WTC11 (cell line): ENCODE measurements around the gene ACOX3. TPM values are rescaled to one million over a fixed set of nuclear protein-coding genes. Genes with fewer than 3 reads are reported as not detected.

ENCODE experiments used
- ATAC-seq: fragments of 200-7000 bp; cut with Tn5 transposase; 2 replicates; pipeline ENCODE4 v1.10.0; 2021; ENCODE audit warnings: mild to moderate bottlenecking, moderate library complexity
- CTCF ChIA-PET: fragments of 300-600 bp; sonication (Branson Sonifier 250); formaldehyde crosslinking; loops from one replicate; lab custom pipeline; 2021; ENCODE audit warnings: antibody characterized with exemption; lab: Charles Lee
- POLR2A ChIA-PET: fragments of 350-600 bp; sonication (Branson Sonifier 250); formaldehyde crosslinking; loops from one replicate; lab custom pipeline; 2021; ENCODE audit warnings: antibody characterized with exemption; lab: Charles Lee
- DNase-seq: peaks from one replicate; pipeline ENCODE4 v3.0.0; 2021; ENCODE audit warnings: low spot score
- H3K27ac Mint-ChIP-seq: 2 replicates; pipeline ENCODE4 v1.8.0; 2021; ENCODE audit warnings: mixed read lengths
- H3K27me3 Mint-ChIP-seq: 2 replicates; pipeline ENCODE4 v1.8.0; 2021; ENCODE audit warnings: low read depth, mild to moderate bottlenecking, moderate library complexity, mixed read lengths
- H3K36me3 Mint-ChIP-seq: 2 replicates; pipeline ENCODE4 v1.8.0; 2021; ENCODE audit warnings: mixed read lengths
- H3K4me1 Mint-ChIP-seq: 2 replicates; pipeline ENCODE4 v1.8.0; 2022; ENCODE audit warnings: mixed read lengths
- H3K4me3 Mint-ChIP-seq: 2 replicates; pipeline ENCODE4 v1.8.0; 2021; ENCODE audit warnings: mild to moderate bottlenecking, moderate library complexity, mixed read lengths
- H3K9me3 Mint-ChIP-seq: 2 replicates; pipeline ENCODE4 v1.8.0; 2021; ENCODE audit warnings: mixed read lengths
- FOXJ3 ChIP-seq: sonication (generic); formaldehyde crosslinking; IDR thresholded peaks from 2 replicates; pipeline ENCODE4 v1.9.0; 2021; ENCODE audit warnings: missing genetic modification reagents, mild to moderate bottlenecking, borderline replicate concordance
- FOXK1 ChIP-seq: sonication (generic); formaldehyde crosslinking; IDR thresholded peaks from 2 replicates; pipeline ENCODE4 v1.8.0; 2022; ENCODE audit warnings: mild to moderate bottlenecking, moderate library complexity, missing genetic modification reagents
- OVOL2 ChIP-seq: fragments of 250-450 bp; sonication (Bioruptor Pico); IDR thresholded peaks from 2 replicates; pipeline ENCODE4 v1.9.0; 2021; ENCODE audit warnings: mild to moderate bottlenecking, borderline replicate concordance
- SMAD3 ChIP-seq: sonication (generic); formaldehyde crosslinking; IDR thresholded peaks from 2 replicates; pipeline ENCODE4 v1.8.0; 2022; ENCODE audit warnings: missing genetic modification reagents, mild to moderate bottlenecking, borderline replicate concordance
- ZNF121 ChIP-seq: sonication (generic); formaldehyde crosslinking; IDR thresholded peaks from 2 replicates; pipeline ENCODE4 v1.8.0; 2023; ENCODE audit warnings: missing genetic modification reagents
- ZNF232 ChIP-seq: sonication (generic); formaldehyde crosslinking; IDR thresholded peaks from 2 replicates; pipeline ENCODE4 v1.8.0; 2022; ENCODE audit warnings: mild to moderate bottlenecking, missing genetic modification reagents
- ZNF263 ChIP-seq: sonication (generic); formaldehyde crosslinking; IDR thresholded peaks from 2 replicates; pipeline ENCODE4 v1.8.1; 2022; ENCODE audit warnings: low read depth, mild to moderate bottlenecking, moderate library complexity, missing genetic modification reagents
- total RNA-seq: library from RNA; stranded (reverse); gene quantifications from 3 replicates; pipeline ENCODE4 v1.2.3, GENCODE V29; 2021
- TF ChIP-seq, protein P1 (sequence below): sonication (generic); formaldehyde crosslinking; IDR thresholded peaks from 2 replicates; pipeline ENCODE4 v1.8.1; 2023; ENCODE audit warnings: mild to moderate bottlenecking, missing genetic modification reagents, moderate library complexity
- TF ChIP-seq, protein P2 (sequence below): fragments of 250-450 bp; sonication (Bioruptor Pico); conservative IDR thresholded peaks from 2 replicates; pipeline ENCODE4 v1.9.0; 2021; ENCODE audit warnings: mild to moderate bottlenecking
- TF ChIP-seq, protein P3 (sequence below): sonication (generic); formaldehyde crosslinking; IDR thresholded peaks from 2 replicates; pipeline ENCODE4 v1.8.1; 2023; ENCODE audit warnings: mild to moderate bottlenecking, moderate library complexity, missing genetic modification reagents
- TF ChIP-seq, protein P4 (sequence below): sonication (generic); formaldehyde crosslinking; IDR thresholded peaks from 2 replicates; pipeline ENCODE4 v1.8.0; 2022; ENCODE audit warnings: mild to moderate bottlenecking, missing genetic modification reagents
- TF ChIP-seq, protein P5 (sequence below): sonication (generic); formaldehyde crosslinking; IDR thresholded peaks from 2 replicates; pipeline ENCODE4 v1.8.0; 2022; ENCODE audit warnings: missing genetic modification reagents
- TF ChIP-seq, protein P6 (sequence below): sonication (generic); formaldehyde crosslinking; IDR thresholded peaks from 2 replicates; pipeline ENCODE4 v1.8.0; 2022; ENCODE audit warnings: mild to moderate bottlenecking, missing genetic modification reagents

The ACOX3 gene
- total RNA-seq, 1 experiment from 2014 or later = 10.7 TPM

DNA sequence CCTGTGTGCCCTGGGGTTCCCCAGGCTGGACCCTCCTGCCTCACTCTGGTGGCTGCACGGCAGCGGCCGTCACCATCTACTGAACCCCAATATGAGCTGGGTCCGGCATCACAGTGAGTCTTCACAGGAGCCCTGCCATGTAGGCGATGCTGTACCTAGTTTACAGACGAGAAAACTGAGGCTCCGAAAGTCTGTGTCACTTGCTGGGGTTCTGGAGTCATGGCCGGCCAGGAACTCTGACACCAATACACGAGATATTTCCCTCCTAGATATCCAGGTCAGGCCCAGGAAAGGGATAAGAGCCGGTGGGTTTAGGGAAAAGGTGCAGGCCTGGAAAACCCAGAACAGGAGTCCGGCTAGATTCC lies 96.6 kb downstream of the ACOX3 start:
- DNase-seq (no peak), ATAC-seq (no peak)
- Mint-ChIP-seq H3K4me3 (no peak overlapping the region), H3K27ac (no peak overlapping the region), H3K9me3 (no peaks in the 10 kb centered on the region), H3K36me3 (no peaks in the 10 kb centered on the region), H3K4me1 (peaks cover 7% of the 10 kb centered on the region), H3K27me3 (peaks cover 5% of the 10 kb centered on the region; the same call in 1 of the 2 replicates)
- POLR2A ChIA-PET = no interaction called here
- TF ChIP-seq SMAD3 (CRISPR knock-in tag) = no peak
- TF ChIP-seq, protein P1, sequence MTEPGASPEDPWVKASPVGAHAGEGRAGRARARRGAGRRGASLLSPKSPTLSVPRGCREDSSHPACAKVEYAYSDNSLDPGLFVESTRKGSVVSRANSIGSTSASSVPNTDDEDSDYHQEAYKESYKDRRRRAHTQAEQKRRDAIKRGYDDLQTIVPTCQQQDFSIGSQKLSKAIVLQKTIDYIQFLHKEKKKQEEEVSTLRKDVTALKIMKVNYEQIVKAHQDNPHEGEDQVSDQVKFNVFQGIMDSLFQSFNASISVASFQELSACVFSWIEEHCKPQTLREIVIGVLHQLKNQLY = no peak
- CTCF ChIA-PET = interaction anchor here (1.0 to 5.4 kb wide), 9 partner anchors 24 to 167 kb away, joined by 3 to 39 read pairs (median 4); no protein-coding TSS in a partner anchor

DNA sequence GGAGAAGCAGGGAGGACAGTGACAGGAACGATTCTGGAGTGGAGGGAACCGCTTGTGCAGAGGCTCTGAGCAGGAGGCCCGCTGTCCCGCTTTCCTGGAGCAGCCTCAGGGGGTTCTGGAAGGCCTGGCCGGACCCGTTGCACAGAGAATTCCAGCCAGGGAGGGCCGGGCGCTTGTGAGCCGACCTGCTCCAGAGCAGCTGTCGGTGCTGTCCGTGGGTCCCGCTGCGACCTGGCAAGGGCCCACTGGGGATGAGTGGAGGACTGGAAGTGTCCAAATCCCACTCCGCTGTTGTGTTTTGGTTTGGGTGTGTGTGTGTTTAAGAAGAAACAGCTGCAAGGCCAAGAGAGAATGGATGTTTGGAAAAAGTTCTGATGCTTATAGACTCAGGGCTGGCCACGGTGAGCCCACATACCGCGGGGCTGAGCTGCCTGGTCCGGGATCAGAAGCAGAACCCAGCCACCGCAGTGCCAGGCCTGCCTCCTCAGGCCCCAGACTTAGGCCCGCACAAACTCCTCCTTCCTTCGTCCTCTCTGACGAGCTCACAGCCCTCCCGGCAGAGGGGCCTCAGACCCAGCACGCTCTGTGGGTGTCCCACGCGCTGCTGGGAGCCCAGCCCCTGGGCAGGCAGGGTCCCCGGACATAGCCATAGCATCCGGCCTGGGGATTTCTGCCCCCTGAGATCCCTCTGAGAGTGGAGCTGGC lies 97.1 kb downstream of the ACOX3 start:
- ChIA-PET POLR2A (no interaction called here), CTCF (interaction anchor here (0.6 to 5.4 kb wide), 19 partner anchors 9 to 167 kb away, joined by 3 to 39 read pairs (median 4); no protein-coding TSS in a partner anchor)
- H3K4me3 Mint-ChIP-seq = no peak overlapping the region
- no peaks in the 10 kb centered on the region for H3K9me3 Mint-ChIP-seq
- H3K36me3 Mint-ChIP-seq = no peaks in the 10 kb centered on the region
- H3K27ac Mint-ChIP-seq = no peak overlapping the region
- H3K27me3 Mint-ChIP-seq = peaks cover 5% of the 10 kb centered on the region; the same call in 1 of the 2 replicates
- ATAC-seq (no peak; the same call in 1 of the 2 replicates), DNase-seq (no peak)
- peaks cover 7% of the 10 kb centered on the region for H3K4me1 Mint-ChIP-seq
- TF ChIP-seq ZNF263 = no peak
- TF ChIP-seq, protein P2, sequence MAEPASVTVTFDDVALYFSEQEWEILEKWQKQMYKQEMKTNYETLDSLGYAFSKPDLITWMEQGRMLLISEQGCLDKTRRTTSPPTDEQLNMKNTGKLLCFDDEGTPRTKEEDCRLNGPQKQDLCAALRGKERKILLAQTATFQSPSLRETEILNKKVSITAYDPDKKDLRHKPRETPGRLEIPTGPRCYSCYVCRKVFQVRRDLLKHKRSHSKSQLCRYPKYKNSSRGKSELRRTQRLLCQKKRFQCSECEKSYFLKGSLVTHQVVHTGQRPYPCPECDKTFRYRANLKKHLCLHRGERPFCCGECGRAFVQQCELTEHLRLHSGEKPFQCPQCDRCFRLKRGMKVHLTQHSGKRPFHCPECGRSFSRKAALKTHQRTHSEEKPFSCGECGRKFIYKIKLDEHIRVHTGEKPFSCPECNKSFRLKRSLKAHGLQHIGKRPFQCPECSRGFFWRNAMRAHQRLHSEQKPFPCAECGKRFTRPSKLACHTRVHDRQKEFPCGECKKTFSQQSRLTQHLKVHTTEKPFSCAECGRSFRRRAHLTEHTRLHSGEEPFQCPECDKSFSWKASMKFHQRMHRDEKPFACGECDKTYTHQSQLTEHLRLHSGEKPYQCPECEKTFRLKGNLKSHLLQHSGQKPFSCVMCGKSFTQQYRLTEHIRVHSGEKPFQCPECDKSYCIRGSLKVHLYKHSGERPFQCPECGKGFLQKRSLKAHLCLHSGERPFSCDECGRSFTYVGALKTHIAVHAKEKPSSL (CRISPR knock-in tag) = no peak
- TF ChIP-seq OVOL2 (CRISPR knock-in tag) = no peak
- no peak for TF ChIP-seq FOXK1
- TF ChIP-seq, protein P3, sequence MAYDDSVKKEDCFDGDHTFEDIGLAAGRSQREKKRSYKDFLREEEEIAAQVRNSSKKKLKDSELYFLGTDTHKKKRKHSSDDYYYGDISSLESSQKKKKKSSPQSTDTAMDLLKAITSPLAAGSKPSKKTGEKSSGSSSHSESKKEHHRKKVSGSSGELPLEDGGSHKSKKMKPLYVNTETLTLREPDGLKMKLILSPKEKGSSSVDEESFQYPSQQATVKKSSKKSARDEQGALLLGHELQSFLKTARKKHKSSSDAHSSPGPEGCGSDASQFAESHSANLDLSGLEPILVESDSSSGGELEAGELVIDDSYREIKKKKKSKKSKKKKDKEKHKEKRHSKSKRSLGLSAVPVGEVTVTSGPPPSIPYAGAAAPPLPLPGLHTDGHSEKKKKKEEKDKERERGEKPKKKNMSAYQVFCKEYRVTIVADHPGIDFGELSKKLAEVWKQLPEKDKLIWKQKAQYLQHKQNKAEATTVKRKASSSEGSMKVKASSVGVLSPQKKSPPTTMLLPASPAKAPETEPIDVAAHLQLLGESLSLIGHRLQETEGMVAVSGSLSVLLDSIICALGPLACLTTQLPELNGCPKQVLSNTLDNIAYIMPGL (CRISPR knock-in tag) = no peak
- TF ChIP-seq ZNF121 (CRISPR knock-in tag) = no peak
- no peak for TF ChIP-seq FOXJ3 (CRISPR knock-in tag)
- no peak for TF ChIP-seq ZNF232 (CRISPR knock-in tag)

DNA sequence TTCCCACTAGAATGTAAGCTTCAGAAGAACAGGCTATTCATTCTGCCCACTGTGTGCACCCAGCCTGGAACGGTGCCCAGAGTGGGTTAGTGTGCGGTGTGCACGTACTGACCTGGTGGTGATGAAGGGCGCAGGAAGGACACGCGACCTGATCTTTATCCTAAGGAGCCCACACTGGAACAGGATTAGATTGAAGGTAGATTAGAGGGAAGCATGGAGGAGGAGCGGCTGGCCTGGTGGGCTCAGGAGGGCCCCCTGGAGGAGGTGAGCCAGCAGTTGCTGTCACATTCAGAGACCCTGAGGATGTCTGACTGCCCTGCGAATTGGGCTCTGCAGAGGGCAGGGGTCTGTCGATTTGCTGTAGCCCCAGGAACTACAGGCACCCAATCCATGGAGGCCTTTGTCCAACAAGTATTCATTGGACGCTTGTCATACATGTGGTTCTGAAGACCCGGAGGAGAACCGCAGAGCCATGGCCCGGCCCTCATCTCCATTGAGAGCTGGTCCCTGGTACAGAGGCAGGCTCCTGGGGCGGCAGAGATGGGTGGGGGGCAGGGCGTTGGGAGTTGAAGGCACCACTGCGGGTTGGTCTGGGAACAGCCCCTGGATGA lies 97.8 kb downstream of the ACOX3 start:
- Mint-ChIP-seq H3K27me3 (peaks cover 5% of the 10 kb centered on the region; the same call in 1 of the 2 replicates), H3K36me3 (no peaks in the 10 kb centered on the region), H3K9me3 (peaks cover 5% of the 10 kb centered on the region), H3K4me3 (no peak overlapping the region), H3K27ac (no peak overlapping the region)
- CTCF ChIA-PET = interaction anchor here (0.6 to 5.4 kb wide), 18 partner anchors 10 to 166 kb away, joined by 3 to 39 read pairs (median 4); no protein-coding TSS in a partner anchor
- peak; percentile 73 for DNase-seq
- ATAC-seq = peak; percentile 96
- POLR2A ChIA-PET = no interaction called here
- TF ChIP-seq, protein P4, sequence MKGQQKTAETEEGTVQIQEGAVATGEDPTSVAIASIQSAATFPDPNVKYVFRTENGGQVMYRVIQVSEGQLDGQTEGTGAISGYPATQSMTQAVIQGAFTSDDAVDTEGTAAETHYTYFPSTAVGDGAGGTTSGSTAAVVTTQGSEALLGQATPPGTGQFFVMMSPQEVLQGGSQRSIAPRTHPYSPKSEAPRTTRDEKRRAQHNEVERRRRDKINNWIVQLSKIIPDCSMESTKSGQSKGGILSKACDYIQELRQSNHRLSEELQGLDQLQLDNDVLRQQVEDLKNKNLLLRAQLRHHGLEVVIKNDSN = no peak
- TF ChIP-seq, protein P5, sequence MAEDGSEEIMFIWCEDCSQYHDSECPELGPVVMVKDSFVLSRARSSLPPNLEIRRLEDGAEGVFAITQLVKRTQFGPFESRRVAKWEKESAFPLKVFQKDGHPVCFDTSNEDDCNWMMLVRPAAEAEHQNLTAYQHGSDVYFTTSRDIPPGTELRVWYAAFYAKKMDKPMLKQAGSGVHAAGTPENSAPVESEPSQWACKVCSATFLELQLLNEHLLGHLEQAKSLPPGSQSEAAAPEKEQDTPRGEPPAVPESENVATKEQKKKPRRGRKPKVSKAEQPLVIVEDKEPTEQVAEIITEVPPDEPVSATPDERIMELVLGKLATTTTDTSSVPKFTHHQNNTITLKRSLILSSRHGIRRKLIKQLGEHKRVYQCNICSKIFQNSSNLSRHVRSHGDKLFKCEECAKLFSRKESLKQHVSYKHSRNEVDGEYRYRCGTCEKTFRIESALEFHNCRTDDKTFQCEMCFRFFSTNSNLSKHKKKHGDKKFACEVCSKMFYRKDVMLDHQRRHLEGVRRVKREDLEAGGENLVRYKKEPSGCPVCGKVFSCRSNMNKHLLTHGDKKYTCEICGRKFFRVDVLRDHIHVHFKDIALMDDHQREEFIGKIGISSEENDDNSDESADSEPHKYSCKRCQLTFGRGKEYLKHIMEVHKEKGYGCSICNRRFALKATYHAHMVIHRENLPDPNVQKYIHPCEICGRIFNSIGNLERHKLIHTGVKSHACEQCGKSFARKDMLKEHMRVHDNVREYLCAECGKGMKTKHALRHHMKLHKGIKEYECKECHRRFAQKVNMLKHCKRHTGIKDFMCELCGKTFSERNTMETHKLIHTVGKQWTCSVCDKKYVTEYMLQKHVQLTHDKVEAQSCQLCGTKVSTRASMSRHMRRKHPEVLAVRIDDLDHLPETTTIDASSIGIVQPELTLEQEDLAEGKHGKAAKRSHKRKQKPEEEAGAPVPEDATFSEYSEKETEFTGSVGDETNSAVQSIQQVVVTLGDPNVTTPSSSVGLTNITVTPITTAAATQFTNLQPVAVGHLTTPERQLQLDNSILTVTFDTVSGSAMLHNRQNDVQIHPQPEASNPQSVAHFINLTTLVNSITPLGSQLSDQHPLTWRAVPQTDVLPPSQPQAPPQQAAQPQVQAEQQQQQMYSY = no peak
- TF ChIP-seq, protein P6, sequence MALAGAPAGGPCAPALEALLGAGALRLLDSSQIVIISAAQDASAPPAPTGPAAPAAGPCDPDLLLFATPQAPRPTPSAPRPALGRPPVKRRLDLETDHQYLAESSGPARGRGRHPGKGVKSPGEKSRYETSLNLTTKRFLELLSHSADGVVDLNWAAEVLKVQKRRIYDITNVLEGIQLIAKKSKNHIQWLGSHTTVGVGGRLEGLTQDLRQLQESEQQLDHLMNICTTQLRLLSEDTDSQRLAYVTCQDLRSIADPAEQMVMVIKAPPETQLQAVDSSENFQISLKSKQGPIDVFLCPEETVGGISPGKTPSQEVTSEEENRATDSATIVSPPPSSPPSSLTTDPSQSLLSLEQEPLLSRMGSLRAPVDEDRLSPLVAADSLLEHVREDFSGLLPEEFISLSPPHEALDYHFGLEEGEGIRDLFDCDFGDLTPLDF (CRISPR knock-in tag) = no peak
- TF ChIP-seq, all 79 proteins: peak for 0
- peaks cover 7% of the 10 kb centered on the region for H3K4me1 Mint-ChIP-seq
